Umbilical cord (tissue), 2 donors: ENCODE measurements around the gene HSPB9. TPM values are rescaled to one million over a fixed set of nuclear protein-coding genes. Genes with fewer than 3 reads are reported as not detected.
A peak's percentile ranks its signal among the peaks of the same experiment; 100 is the strongest.

Source experiments
- DNase-seq: peaks from one replicate; pipeline ENCODE4 v3.0.0-alpha.2; 2015; ENCODE audit warnings: low spot score
- total RNA-seq: library from RNA; depleted of rRNA; stranded (reverse); fragments of >200 nt; gene quantifications from one replicate; pipeline ENCODE4 v1.2.3, GENCODE V29; 2014; ENCODE audit warnings: low replicate concordance; ENCODE audit not compliant: insufficient read depth

Gene HSPB9
- total RNA-seq, 1 donor from 2014 or later: not detected

- peak; percentile 54 for DNase-seq
These were observed 20.9 kb upstream of the HSPB9 start for GRCh38 chr17:42101513-42102292.

- DNase-seq: no peak
These were observed 19.2 kb upstream of the HSPB9 start for GRCh38 chr17:42103221-42103954.

- no peak for DNase-seq
These were observed 18.3 kb upstream of the HSPB9 start for GRCh38 chr17:42104264-42104663.

GRCh38 chr17:42106009-42106408, 16.6 kb upstream of the HSPB9 start:
- DNase-seq: no peak

- DNase-seq: no peak
These were observed 15.5 kb upstream of the HSPB9 start for GRCh38 chr17:42107124-42107523.

- DNase-seq: peak; percentile 46
These were observed 14.7 kb upstream of the HSPB9 start for GRCh38 chr17:42107597-42108576.

- DNase-seq: no peak
These were observed 13.5 kb upstream of the HSPB9 start for GRCh38 chr17:42109086-42109485.

- no peak for DNase-seq
These were observed 12.0 kb upstream of the HSPB9 start for GRCh38 chr17:42110301-42111264.

- DNase-seq: no peak
These were observed 11.4 kb upstream of the HSPB9 start for GRCh38 chr17:42111265-42111636.

- DNase-seq: no peak
These were observed 10.6 kb upstream of the HSPB9 start for GRCh38 chr17:42111871-42112551.

GRCh38 chr17:42112552-42113176, 9.9 kb upstream of the HSPB9 start, which contains the start of gene DHX58:
DHX58 (minus strand) TSS chr17:42112714; CDS start chr17:42111892, 822 bp downstream.
- DNase-seq: peak; percentile 92

- no peak for DNase-seq
These were observed 9.1 kb upstream of the HSPB9 start for GRCh38 chr17:42113293-42114069.

GRCh38 chr17:42114118-42114517, 8.5 kb upstream of the HSPB9 start:
- DNase-seq: no peak

- DNase-seq: peak; percentile 85
These were observed 5.8 kb upstream of the HSPB9 start for GRCh38 chr17:42116705-42117396.

- DNase-seq: no peak
These were observed 5.0 kb upstream of the HSPB9 start for GRCh38 chr17:42117397-42118125.

- no peak for DNase-seq
These were observed 4.5 kb upstream of the HSPB9 start for GRCh38 chr17:42118126-42118510.

- no peak for DNase-seq
These were observed 4.1 kb upstream of the HSPB9 start for GRCh38 chr17:42118545-42118944.
